Mucosa of rectum (tissue), 2 donors: Measurements from ENCODE around the gene TRAPPC3L.

Source experiments
- H3K27ac ChIP-seq, 2 donors: one replicate each; pipeline ENCODE4 v1.7.0; 2013; ENCODE audit warnings: inconsistent platforms in 2 of 2, low read depth in 2 of 2, low read length in 2 of 2
- H3K27me3 ChIP-seq, 2 donors: one replicate each; pipeline ENCODE4 v1.7.0; 2013; ENCODE audit warnings: low read length in 2 of 2; ENCODE audit not compliant: control insufficient read depth in 2 of 2, insufficient read depth in 2 of 2
- H3K36me3 ChIP-seq, 2 donors: one replicate each; pipeline ENCODE4 v1.7.0; 2013; ENCODE audit warnings: low read length in 2 of 2; ENCODE audit not compliant: control insufficient read depth in 2 of 2, insufficient read depth in 2 of 2
- H3K4me1 ChIP-seq, 2 donors: one replicate each; pipeline ENCODE4 v1.7.0; 2013; ENCODE audit warnings: low read length in 2 of 2, mild to moderate bottlenecking in 1 of 2; ENCODE audit not compliant: control insufficient read depth in 2 of 2, insufficient read depth in 2 of 2
- H3K4me3 ChIP-seq, 2 donors: one replicate each; pipeline ENCODE4 v1.7.0; 2013; ENCODE audit warnings: low read length in 2 of 2
- H3K9ac ChIP-seq, 2 donors: one replicate each; pipeline ENCODE4 v1.7.0; 2013; ENCODE audit warnings: low read length in 2 of 2, low read depth in 1 of 2, mild to moderate bottlenecking in 1 of 2
- H3K9me3 ChIP-seq, 2 donors: one replicate each; pipeline ENCODE4 v1.7.0; 2013; ENCODE audit warnings: low read length in 2 of 2; ENCODE audit not compliant: control insufficient read depth in 2 of 2
- donor health status: healthy.
- donor health status: Normal muscosa, but diverticular disease.

The TRAPPC3L gene

DNA sequence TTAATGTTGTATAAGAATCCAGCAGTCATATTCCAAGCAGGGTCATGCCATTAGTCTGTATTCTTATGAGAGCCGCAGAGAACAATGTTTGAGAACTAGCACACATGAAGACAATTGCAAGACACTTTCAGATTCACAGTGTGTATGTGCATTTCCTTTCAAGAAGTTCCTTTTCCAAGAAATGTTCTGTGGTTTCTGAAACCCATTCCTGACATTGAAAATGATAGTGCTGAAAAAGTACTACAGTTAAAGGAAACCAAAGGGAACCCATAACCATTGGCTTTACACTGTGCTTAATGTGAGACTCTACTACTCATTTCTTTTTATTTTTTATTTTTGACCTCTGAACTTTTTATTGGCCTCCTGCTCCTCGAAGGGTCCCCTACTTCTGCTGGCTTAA lies 88.6 kb downstream of the TRAPPC3L start:
- Histone ChIP-seq H3K4me3 (no peak overlapping the region), H3K9ac (no peak overlapping the region), H3K9me3 (no peaks in the 10 kb centered on the region), H3K27me3 (peaks cover 0 to 2% of the 10 kb centered on the region in 2 donors), H3K36me3 (no peaks in the 10 kb centered on the region), H3K27ac (no peak overlapping the region), H3K4me1 (no peaks in the 10 kb centered on the region)

- no peaks in the 10 kb centered on the region for H3K4me1 ChIP-seq
- no peak overlapping the region for H3K9ac ChIP-seq
- no peaks in the 10 kb centered on the region for H3K27me3 ChIP-seq
- no peak overlapping the region for H3K27ac ChIP-seq
- no peaks in the 10 kb centered on the region for H3K36me3 ChIP-seq
- no peaks in the 10 kb centered on the region for H3K9me3 ChIP-seq
- no peak overlapping the region for H3K4me3 ChIP-seq
Observed at GRCh38 chr6:116456106-116456505, 89.4 kb downstream of the TRAPPC3L start.

GRCh38 chr6:116452531-116452930 lies 93.0 kb downstream of the TRAPPC3L start:
- no peak overlapping the region for H3K4me3 ChIP-seq
- H3K9me3 ChIP-seq, result no peaks in the 10 kb centered on the region
- no peaks in the 10 kb centered on the region for H3K36me3 ChIP-seq
- no peak overlapping the region for H3K27ac ChIP-seq
- H3K9ac ChIP-seq, result no peak overlapping the region
- H3K4me1 ChIP-seq, result no peaks in the 10 kb centered on the region
- H3K27me3 ChIP-seq, result no peaks in the 10 kb centered on the region

GRCh38 chr6:116451916-116452315 lies 93.6 kb downstream of the TRAPPC3L start:
- Histone ChIP-seq H3K9me3 (no peaks in the 10 kb centered on the region), H3K27ac (no peak overlapping the region), H3K4me3 (no peak overlapping the region), H3K36me3 (no peaks in the 10 kb centered on the region), H3K27me3 (no peaks in the 10 kb centered on the region), H3K4me1 (no peaks in the 10 kb centered on the region), H3K9ac (no peak overlapping the region)

- Histone ChIP-seq H3K27ac (no peak overlapping the region), H3K4me1 (no peaks in the 10 kb centered on the region), H3K27me3 (no peaks in the 10 kb centered on the region), H3K9me3 (no peaks in the 10 kb centered on the region), H3K4me3 (no peak overlapping the region), H3K36me3 (no peaks in the 10 kb centered on the region), H3K9ac (no peak overlapping the region)
Observed at GRCh38 chr6:116450769-116451740, 94.4 kb downstream of the TRAPPC3L start.

- H3K9ac ChIP-seq, result no peak overlapping the region
- no peak overlapping the region for H3K27ac ChIP-seq
- H3K4me3 ChIP-seq, result no peak overlapping the region
- no peaks in the 10 kb centered on the region for H3K27me3 ChIP-seq
- H3K4me1 ChIP-seq, result peaks cover 0 to under 1% of the 10 kb centered on the region in 2 donors
- no peaks in the 10 kb centered on the region for H3K9me3 ChIP-seq
- no peaks in the 10 kb centered on the region for H3K36me3 ChIP-seq
Observed at GRCh38 chr6:116450185-116450710, 95.2 kb downstream of the TRAPPC3L start.

- peaks cover 0 to 3% of the 10 kb centered on the region in 2 donors for H3K4me1 ChIP-seq
- H3K36me3 ChIP-seq, result no peaks in the 10 kb centered on the region
- no peak overlapping the region for H3K9ac ChIP-seq
- no peak overlapping the region for H3K27ac ChIP-seq
- H3K27me3 ChIP-seq, result no peaks in the 10 kb centered on the region
- H3K4me3 ChIP-seq, result no peak overlapping the region
- no peaks in the 10 kb centered on the region for H3K9me3 ChIP-seq
Observed at GRCh38 chr6:116449565-116449964, 95.9 kb downstream of the TRAPPC3L start.

DNA sequence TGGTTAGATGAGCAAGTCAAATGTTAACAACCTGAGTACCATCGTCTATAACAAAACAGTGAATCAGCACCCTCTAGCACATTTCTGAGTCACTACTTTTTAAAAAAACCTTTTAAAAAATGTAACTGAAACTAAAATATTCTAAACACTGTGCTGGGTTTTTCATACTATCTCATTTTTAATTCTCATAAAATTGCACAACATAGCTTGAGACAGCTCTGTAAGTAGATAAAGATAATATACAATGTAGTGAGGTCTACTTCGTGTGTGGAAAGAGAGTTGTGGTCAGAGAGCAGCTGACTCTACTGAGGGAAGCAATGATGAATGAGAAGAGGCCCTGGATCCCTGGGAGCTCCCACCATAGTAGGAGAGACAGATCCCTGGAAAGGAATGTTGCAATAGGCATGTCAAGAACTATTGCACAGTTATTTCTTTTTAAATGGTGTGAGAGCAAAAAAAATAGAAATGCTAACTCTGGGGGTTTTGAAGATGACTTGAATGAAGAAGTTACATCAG lies 97.9 kb downstream of the TRAPPC3L start:
- H3K9me3 ChIP-seq, result no peaks in the 10 kb centered on the region
- peaks cover 0 to 3% of the 10 kb centered on the region in 2 donors for H3K4me1 ChIP-seq
- H3K4me3 ChIP-seq, result no peak overlapping the region
- no peaks in the 10 kb centered on the region for H3K36me3 ChIP-seq
- H3K27ac ChIP-seq, result no peak overlapping the region
- H3K9ac ChIP-seq, result no peak overlapping the region
- no peaks in the 10 kb centered on the region for H3K27me3 ChIP-seq

GRCh38 chr6:116447052-116447451 lies 98.4 kb downstream of the TRAPPC3L start:
- H3K4me3 ChIP-seq, result no peak overlapping the region
- no peak overlapping the region for H3K9ac ChIP-seq
- H3K27me3 ChIP-seq, result no peaks in the 10 kb centered on the region
- no peaks in the 10 kb centered on the region for H3K9me3 ChIP-seq
- peaks cover 0 to 3% of the 10 kb centered on the region in 2 donors for H3K4me1 ChIP-seq
- no peaks in the 10 kb centered on the region for H3K36me3 ChIP-seq
- no peak overlapping the region for H3K27ac ChIP-seq

DNA sequence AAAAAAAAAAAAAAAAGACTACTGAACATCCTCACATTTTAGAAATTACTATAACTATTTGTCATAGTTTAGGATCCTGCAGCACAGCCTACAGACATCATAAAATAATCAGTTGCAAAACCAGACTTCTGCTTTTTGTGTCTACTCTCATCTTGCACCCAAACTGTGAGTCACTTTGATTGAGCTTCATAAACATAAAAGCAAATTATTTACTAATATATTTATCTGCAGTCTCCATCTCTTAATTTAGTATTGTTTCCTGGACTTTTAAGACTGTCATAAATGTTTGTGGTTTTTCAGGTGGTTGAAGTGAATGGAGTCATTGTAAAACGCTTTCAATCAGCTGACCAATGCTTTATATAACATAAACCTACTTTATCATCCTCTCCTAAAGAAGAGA lies 99.1 kb downstream of the TRAPPC3L start:
- Histone ChIP-seq H3K4me1 (peaks cover 0 to 3% of the 10 kb centered on the region in 2 donors), H3K27ac (no peak overlapping the region), H3K9ac (no peak overlapping the region), H3K4me3 (no peak overlapping the region), H3K36me3 (no peaks in the 10 kb centered on the region), H3K27me3 (no peaks in the 10 kb centered on the region), H3K9me3 (no peaks in the 10 kb centered on the region)
